GM19099 (cell line): Measurements from ENCODE around the gene CALML5.

Experiments used
- POLR2A ChIP-seq: IDR thresholded peaks from 3 replicates; pipeline ENCODE4 v1.6.1; 2011; ENCODE audit warnings: low read depth; ENCODE audit not compliant: insufficient read length; ENCODE audit errors: extremely low read depth

CALML5 gene

DNA sequence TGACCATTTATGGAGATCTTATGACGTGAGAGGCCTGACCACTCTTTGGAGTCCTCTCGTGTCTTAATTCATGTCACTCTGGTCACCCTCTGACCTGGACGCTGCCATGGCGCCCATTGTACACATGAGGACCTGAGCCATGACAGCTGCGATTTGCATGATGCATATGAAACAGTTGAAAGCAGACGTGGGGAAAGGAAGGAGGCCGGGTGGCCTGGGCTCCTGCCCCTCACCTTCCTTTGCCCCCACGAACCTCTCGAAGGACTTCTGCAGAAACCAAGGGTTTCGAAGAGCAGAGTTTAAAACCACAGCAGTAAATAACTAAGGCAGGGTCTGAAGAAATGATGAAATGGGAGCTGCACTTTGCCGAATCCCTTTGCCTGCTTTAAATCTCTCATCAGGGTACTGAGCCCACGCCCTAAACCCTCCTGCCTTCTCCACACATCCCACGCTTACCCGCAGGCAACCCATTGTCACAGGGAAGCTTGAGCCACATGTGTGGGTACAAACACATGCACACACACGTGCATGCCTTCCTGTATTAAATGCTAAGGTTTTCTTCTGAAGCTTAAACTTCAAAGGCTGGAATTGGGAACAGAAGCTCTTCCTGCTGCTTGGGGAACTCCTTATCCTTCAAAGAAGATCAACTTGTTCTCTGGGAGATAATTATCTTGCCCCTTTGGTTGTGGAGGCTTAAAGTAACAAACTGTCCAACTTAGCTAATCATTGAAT, 13.7 kb upstream of the CALML5 start:
- TF ChIP-seq POLR2A: no peak

DNA sequence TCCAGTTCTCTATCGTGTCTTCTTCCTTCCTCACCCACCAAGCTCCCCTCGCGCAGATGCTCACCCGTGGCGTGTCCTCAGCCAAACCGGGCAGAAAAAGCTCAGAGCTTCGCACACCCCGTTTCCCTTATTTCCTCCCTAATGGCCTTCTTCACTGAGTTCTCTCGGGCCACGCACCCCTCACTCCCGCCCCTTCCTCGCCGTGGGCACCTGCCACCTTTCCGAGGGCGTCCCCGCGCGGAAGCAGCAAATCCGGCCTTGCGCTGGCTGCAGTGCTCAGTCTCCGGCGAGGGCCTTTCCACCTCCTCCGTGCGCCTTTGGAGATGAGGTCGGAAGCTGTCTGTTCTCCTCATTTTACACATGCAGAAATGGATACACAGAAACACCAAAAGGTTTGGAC, 13.0 kb upstream of the CALML5 start:
- TF ChIP-seq POLR2A: no peak

GRCh38 chr10:5511885-5512280, 12.5 kb upstream of the CALML5 start:
- TF ChIP-seq POLR2A: no peak

DNA sequence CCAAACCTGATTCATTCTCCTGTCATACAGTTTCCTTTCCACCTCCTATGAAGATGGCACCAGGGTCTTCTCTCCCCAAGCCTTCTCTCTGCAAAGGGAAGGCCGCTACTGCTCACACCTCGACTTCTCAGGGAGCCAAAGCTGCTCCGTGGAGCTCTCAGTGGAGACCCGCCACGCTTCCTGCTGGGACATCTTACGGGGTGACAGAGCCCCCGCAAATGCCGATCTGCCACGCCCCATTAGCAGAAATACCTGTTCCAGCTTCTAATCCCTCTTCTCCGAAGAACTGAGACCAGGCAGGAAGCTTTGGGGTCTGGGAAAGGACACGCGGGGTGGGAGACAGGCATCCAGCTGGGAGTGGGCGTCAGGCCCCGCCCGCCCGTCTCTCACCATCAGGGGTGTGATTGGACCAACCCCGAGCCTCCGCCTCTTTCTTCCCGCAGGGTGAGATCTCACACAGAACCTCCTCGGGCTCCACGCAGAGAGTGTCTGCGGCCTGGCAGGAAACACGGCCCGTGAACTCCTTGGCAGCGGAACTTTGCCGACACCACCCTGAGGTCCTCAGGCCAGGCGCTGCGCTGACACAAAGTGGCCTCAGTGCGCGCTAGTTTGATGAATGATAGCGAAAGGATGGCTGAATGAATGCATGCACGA, 12.0 kb upstream of the CALML5 start:
- TF ChIP-seq POLR2A: no peak

- no peak for TF ChIP-seq POLR2A
These were observed 11.1 kb upstream of the CALML5 start for GRCh38 chr10:5510281-5511072.

DNA sequence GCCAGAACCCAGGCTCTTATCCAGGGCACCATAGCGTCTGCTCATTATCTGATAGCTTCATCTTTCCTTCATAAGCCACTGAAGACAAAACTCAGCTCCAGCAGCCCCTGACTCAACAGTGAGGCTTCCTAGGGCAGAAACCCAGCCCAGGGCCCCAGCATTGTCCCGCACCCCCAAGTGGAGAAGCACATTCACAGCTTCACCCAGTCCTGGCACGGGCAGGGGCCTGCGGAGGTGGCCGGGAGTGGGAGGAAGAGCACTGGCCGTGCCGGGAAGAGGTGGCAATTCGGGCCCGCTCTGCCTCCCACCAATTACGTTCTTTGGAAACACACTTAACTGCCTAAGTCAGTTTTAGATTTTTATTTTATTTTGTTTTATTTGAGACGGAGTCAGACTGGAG, 10.3 kb upstream of the CALML5 start:
- no peak for TF ChIP-seq POLR2A

- TF ChIP-seq POLR2A: no peak
These were observed 9.9 kb upstream of the CALML5 start for GRCh38 chr10:5509236-5509635.

- TF ChIP-seq POLR2A: no peak
These were observed 9.4 kb upstream of the CALML5 start for GRCh38 chr10:5508786-5509185.

DNA sequence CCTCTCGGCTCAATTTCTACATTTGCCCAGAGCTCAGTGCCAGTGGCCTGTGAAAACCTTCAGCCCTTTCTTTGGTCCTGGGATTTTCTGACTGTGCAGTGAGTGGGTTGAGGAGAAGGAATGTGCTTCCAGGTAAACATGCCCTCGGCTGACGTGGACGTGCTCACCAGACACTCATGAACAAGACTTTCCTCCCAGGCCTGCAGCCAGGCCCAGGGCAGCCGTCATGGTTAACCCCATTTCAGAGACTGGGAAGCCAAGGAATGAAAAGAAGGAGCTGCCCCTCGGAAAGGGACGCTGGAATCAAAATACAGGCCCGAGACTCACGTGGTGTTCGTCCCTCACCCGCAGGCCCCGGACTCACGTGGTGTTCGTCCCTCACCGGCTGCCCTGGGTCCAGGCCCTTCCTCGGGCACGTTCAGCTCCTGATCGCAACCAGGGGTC, 8.8 kb upstream of the CALML5 start:
- no peak for TF ChIP-seq POLR2A

GRCh38 chr10:5507649-5508131, 8.3 kb upstream of the CALML5 start:
- no peak for TF ChIP-seq POLR2A

- no peak for TF ChIP-seq POLR2A
These were observed 7.6 kb upstream of the CALML5 start for GRCh38 chr10:5506751-5507648.

DNA sequence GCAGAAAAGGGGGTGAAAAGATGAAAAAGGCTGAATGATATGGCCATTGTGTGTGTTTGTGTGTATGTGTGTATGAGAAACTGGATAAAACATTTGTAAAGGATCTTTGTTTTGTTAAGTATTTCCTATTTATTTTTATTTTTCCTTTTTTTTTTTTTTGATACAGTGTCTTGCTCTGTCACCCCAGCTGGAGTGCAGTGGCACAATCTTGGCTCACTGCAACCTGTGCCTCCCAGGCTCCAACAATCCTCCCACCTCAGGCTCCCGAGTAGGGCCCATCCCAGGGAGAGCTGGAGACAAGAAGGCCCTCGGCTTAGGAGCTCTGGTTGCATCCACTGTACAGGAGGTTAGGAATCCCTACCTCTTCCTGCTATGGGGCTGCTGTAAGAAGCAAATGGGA, 6.9 kb upstream of the CALML5 start:
- TF ChIP-seq POLR2A: no peak

GRCh38 chr10:5504146-5505072, 5.0 kb upstream of the CALML5 start:
- no peak for TF ChIP-seq POLR2A

DNA sequence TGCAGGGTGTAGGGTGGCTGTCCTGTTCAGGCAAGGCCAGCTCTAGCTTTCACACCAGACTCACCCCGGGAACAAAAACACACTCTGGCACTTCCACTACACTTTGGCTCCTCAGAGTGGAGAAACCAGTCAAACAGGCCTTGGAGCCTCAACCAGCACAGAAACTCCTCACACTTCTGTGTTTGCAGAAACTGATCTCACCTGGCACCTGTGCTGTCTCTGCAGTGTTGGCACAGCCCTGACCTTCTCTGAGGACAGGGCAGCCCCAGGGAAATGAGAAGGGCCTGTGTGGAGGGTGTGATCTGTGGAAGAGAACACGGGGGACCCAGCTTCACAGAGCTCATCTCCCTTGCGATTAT, 4.1 kb upstream of the CALML5 start:
- TF ChIP-seq POLR2A: no peak
